Neural cell (in vitro differentiated cells): ENCODE measurements around the gene ELMO1.

Source experiments
- TAF1 ChIP-seq: IDR thresholded peaks from 2 replicates; pipeline ENCODE4 v1.6.1; 2012; ENCODE audit warnings: low read depth
- TF ChIP-seq, protein P1 (sequence below): fragments of 450-650 bp; IDR thresholded peaks from 2 replicates; pipeline ENCODE4 v1.5.1; 2014; ENCODE audit warnings: antibody characterized with exemption, mild to moderate bottlenecking, moderate library complexity; ENCODE audit not compliant: poor library complexity, severe bottlenecking

DNA sequence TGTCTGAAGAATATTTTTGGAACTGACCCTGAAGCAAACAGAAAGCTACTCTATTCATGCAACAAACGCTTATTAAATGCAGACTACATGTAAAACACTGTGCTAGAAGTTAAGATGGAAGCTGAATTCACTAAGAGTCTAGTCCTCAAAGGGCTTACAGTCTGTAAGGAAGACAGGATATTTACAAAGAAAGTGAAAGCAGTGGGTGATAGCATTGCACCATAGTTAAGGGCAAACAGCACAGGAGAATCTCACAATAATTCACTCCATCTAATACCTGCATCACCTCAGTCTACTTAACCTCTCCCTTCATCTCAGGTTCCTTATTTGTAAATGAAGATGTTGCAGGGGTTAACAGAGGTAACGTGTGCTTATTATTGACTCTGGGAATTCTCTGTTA lies 364.4 kb downstream of the ELMO1 start:
- TF ChIP-seq TAF1: no peak
- TF ChIP-seq, protein P1, sequence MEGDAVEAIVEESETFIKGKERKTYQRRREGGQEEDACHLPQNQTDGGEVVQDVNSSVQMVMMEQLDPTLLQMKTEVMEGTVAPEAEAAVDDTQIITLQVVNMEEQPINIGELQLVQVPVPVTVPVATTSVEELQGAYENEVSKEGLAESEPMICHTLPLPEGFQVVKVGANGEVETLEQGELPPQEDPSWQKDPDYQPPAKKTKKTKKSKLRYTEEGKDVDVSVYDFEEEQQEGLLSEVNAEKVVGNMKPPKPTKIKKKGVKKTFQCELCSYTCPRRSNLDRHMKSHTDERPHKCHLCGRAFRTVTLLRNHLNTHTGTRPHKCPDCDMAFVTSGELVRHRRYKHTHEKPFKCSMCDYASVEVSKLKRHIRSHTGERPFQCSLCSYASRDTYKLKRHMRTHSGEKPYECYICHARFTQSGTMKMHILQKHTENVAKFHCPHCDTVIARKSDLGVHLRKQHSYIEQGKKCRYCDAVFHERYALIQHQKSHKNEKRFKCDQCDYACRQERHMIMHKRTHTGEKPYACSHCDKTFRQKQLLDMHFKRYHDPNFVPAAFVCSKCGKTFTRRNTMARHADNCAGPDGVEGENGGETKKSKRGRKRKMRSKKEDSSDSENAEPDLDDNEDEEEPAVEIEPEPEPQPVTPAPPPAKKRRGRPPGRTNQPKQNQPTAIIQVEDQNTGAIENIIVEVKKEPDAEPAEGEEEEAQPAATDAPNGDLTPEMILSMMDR: no peak
